ENCODE data around the gene LGI2.
"Not testable (repeated sequence)": the region's sequence is repeated elsewhere in the genome, so short reads cannot be mapped to it uniquely, and the experiment has no call there.

The LGI2 gene

GRCh38 chr4:25050370-25051078 is 19.8 kb upstream of the LGI2 start:
- DNase-seq (ENCODE audit: low read depth in 2 of 2) = no peak

DNA sequence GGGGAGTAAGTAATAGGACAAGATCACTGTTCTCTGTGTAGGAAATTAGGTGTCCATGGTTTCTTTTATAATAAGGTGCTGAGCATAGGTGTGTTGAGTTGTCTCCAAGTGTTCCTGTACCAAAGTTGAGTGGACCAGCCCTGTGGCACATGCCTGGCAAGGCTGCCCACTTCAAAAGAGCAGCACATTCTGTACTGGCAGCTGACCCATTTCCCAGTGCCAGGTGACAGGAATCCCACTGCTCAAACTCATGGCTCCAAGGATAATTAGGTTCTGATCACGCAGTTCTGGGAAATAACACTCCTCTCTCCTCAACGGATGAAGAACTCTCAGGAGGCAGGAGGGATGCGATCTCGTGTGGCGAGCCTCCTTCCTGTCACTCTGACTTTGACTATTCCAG is 12.8 kb upstream of the LGI2 start:
- no peak for DNase-seq (ENCODE audit: low read depth in 2 of 2)

DNA sequence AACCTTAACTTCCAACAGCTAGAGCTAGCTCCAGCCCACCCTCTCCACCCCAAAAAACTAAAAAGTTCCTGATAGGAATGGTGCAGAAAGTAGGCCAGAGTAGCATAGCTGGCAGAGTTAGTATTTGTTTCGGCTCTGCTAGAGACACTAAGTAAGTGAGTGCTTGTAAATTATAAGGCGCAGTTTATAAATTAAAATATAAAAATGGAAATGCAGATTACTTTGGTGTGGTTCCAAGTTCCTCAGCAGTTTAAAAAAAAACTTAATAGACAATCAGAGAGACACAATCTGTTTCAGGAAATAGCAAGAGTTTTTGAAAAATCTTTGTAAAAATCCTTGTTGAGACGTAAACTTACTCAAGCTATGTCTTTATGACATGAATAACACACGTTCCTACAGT is 2.8 kb upstream of the LGI2 start:
- DNase-seq (ENCODE audit: low read depth in 2 of 2) = no peak

DNA sequence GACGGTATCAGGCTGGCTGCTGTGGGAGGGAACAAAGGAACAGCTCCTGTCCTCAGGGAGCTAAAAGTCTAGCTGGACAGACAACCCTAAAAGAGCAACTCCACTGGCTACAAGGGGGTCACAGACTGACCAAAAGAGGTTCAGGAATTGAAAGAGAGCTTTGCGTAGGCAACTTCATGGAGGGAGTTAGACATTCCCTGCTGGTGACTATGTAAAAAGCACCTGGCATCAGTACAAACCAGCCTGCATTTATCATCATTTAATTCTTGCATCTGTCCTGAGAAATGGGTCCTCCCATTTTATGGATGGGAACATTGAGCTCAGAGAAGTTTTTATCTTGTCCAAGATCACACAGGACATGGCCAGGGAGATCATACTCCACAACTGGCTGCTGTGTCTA is 1.4 kb upstream of the LGI2 start:
- DNase-seq (ENCODE audit: low read depth in 2 of 2) = no peak

- no peak for DNase-seq (ENCODE audit: low read depth in 2 of 2)
These were observed 403 bp upstream of the LGI2 start for GRCh38 chr4:25031077-25031621.

DNA sequence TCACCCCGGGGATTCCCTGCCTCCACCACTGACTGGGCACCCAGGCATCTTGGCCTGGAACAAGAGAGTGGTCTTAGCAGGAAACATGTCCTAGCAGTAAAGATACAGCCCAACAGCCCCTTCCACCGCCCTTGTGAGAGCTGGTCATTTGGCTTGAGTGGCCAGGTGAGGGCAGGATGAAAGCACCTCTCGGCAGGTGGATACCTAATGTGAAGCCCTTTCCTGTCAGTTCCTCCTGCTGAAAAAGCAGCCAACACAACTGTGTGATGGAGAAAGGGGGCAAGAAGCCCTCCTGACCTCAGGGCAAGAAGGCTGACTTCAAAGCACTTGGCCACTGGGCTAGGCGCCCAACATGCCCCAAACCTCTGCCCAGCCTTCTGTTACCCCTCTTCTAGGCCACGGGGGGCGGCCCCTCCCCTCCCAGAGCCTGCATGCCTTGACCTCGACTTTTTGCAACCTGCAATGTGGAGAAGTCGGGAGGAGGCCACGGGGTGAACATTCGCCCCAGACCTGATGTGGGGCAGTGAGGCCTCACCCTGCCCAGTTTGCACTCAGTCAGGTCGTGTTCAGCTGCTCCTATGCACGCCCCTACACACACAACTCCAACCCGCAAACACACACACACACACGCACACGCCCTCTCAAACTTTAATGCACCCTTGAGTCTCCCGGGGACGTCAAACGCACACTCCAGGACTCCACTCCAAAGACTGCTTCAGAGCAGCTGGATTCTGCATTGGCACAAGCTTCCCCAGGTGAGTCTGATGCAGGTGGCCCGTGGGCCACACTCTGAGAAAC is 1.1 kb downstream of the LGI2 start:
- no peak for DNase-seq (ENCODE audit: low read depth in 2 of 2)

DNA sequence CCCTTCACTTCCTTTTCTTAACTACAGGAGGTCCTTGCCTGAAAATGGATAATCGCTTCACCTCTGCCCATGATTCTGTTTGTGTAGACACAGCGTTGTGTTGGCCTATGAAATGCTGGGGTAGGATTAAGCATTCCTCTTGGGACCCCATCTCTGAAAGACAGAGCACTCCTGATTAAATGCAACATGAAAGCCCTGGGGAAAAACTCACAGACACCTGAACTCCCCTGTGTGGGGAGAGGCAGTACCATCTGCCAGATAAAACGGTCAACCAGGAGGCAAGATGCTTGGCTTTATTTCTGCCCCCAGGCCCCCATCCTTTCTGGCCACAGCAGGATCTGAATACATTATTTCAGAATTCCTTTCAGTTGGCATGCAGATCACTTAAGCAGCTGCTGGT is 1.9 kb downstream of the LGI2 start:
- DNase-seq (ENCODE audit: low read depth in 2 of 2) = no peak

GRCh38 chr4:25022766-25023165 is 8.0 kb downstream of the LGI2 start:
- no peak for DNase-seq (ENCODE audit: low read depth in 2 of 2)

DNA sequence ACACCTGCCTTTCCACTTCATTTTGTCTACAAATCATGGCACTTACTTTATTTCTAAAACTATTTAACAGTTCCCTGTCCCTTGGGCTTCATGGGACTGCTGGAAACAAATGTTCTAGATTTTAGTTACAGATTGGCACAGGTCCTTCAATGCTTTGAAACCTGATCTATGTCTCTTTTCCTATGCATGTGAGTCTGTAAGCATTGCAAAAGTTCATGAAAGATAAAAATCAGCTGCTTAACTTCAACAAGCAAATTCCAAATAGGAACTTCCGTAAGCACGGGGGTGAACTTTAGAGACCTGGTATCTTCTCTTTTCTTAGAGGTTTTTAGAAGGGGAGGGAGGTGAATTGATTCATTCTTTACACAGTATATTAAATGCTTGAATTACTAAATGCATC is 9.5 kb downstream of the LGI2 start:
- DNase-seq (ENCODE audit: low read depth in 2 of 2) = no peak

DNA sequence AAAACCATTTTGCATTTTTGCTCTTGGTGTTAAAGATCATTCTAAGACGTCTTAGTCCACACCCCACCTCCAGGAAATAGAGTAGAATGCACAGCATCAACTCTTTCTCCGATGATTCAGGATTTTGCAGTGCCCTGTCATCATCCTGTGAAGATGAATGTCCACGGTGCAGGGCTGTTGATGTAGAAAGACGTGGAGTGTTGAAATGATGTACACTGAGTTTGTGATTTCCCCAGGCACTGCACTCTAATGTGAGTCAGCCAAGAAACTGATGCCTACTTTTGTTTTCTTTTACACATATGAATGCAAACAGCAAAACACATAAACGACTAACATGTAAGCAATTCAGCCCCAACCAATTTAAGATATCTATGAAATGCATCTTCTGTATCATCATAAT is 10.5 kb downstream of the LGI2 start:
- DNase-seq (ENCODE audit: low read depth in 2 of 2) = no peak

DNA sequence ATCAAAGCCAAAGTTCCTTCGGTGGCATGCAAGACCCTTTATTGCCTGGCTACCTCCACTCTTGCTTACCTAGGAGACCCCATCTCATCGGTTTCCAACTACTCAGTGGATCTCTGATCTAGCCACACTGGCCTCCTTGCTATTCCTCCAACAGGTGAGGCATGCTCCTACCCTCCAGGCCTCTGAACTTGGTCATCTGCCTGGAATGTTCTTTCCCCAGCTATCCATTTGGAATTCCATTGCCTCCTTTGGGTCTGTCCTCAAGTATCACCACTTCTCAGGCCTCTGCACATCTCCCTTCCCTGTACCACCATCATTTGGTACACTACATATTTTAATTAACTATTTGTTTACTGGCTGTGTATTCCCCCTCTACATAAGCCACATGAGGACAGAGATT is 11.2 kb downstream of the LGI2 start:
- DNase-seq (ENCODE audit: low read depth in 2 of 2) = no peak

- no peak for DNase-seq (ENCODE audit: low read depth in 2 of 2)
These were observed 15.7 kb downstream of the LGI2 start for GRCh38 chr4:25015012-25015411.

DNA sequence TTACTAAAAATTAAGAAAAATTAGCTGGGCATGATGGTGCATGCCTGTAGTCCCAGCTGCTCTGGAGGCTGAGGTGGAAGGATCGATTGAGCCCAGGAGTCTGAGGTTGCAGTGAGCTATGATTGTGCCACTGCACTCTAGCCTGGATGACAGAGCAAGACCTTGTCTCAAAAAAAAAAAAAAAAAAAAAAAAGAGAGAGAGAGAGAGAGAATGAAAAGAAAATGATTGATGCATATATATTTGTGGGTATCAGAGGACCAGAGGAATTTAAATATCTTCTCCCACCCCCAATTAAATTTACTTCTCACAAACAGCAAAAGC is 16.1 kb downstream of the LGI2 start:
- not testable (repeated sequence) for DNase-seq (ENCODE audit: low read depth in 2 of 2)

- DNase-seq (ENCODE audit: low read depth in 2 of 2) = no peak
These were observed 16.7 kb downstream of the LGI2 start for GRCh38 chr4:25013756-25014661.

DNA sequence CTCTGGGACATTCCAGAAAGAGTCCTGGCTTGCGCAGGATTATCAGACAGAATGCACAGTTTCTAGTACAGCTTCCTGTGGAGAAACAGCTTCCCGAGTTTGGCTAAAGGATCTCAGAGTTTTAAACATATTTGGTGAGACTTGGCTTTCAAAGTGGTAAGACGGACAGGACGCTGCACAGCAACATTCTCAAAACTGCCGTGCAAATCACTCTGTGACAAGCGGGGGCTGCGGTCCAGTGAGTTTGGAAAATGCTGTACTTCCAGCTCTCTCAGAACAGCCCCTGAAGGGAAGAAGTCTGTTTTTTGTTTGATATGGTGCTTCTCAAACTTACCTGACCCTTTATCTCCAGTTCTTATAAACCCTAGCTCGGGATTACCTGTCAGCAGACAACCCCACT is 18.1 kb downstream of the LGI2 start:
- DNase-seq (ENCODE audit: low read depth in 2 of 2) = no peak

DNA sequence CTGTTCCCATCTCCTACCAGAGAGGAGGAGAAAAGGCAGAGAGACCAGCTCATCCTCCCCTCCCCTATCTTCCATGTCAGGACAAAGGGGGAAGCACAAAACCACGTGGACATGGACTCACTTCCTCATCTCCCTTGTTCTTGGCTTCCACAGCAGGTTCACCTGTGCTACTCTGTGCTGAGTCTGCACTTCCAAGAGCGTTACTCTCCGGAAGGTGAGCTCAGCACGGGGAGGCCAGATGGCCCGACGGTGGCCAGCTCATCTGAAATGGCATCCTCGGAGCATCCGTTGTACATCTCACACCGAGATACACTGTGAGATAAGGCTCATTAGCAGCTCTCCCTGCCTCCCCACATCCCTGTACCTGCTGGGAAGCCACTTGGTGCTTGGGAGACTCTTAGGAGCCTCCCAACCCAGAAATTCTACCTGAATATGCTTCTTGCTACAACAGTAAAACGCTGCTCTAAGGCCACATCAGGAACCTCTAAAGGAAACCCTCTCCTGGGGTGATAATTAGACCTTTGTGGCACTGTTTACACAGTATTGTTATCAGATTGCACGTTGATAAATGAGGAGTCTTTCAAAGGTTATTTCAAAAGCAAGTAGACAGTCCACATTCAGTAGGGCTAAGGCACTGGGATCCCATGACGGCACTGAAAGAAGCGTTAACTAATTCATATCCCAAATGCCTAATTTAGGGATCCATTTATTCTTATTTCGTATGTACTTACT is 19.4 kb downstream of the LGI2 start:
- no peak for DNase-seq (ENCODE audit: low read depth in 2 of 2)

GRCh38 chr4:25007598-25007997 is 23.1 kb downstream of the LGI2 start:
- no peak for DNase-seq (ENCODE audit: low read depth in 2 of 2)

GRCh38 chr4:25002681-25003080 is 28.1 kb downstream of the LGI2 start:
- no peak for DNase-seq (ENCODE audit: low read depth in 2 of 2)

DNA sequence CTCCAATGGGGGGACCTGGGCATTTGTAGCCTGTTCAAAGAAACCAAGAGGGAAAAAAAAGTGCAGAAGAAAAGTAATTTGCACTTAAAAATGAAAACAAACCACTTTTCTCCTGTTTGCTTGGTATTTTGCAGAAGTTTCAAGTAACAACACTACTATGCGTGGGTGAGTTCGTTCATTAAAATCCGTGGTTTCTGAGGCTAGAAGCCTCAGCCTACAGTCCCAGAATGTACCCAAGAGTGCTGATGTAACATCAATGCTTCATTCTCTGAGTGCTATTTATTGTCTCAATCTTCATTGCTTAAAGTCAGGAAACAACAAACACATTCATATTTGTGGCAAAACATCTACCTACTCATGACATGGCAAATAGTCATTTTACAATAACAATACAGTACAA is 29.2 kb downstream of the LGI2 start:
- DNase-seq (ENCODE audit: low read depth in 2 of 2) = no peak

GRCh38 chr4:25000639-25001038 is 30.1 kb downstream of the LGI2 start:
- no peak for DNase-seq (ENCODE audit: low read depth in 2 of 2)

DNA sequence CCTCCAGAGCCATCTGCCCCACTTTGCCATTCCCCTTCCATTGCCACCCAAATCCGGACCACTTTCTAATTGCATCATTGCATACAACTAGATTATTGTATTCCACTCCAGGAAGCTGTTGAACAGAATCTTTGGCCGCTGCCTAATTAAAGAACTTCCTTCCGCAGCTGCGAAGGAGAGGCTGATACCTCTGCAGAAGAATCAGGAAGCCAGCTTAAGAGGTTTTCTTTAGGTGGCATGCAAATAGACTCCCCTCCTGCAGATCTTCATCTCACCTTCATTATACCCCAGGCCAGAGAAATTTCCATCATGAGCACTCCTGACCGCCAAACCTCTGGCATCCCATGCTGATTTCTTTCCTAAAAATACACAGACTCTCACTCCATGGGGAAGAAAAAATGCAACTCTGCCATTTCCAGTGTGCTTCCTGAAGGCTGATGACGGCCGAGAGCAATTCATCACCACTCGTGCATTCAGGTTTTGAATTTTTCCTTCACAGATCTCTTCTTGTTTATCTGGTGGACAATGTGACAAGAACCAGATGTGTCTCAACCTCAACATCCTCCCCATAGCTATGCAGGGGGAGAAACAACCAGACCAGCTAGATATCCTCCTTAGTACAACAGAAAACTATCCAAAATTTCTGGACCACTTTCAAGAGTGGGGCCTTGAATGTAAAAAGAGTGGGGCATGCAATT is 31.2 kb downstream of the LGI2 start:
- DNase-seq (ENCODE audit: low read depth in 2 of 2) = no peak
